Liver (tissue), 9 donors: ENCODE data around the gene EFCC1. TPM values are rescaled to one million over a fixed set of nuclear protein-coding genes. Genes with fewer than 3 reads are reported as not detected.

ENCODE experiments used
- DNase-seq: peaks from one replicate; pipeline ENCODE4 v3.0.0-alpha.2; 2017; ENCODE audit warnings: low spot score
- H3K27ac ChIP-seq, 2 donors: one replicate each; pipeline ENCODE4 v1.7.0; 2013; ENCODE audit warnings: inconsistent platforms in 2 of 2, low read length in 2 of 2, control low read depth in 1 of 2, low read depth in 1 of 2, mild to moderate bottlenecking in 1 of 2
- H3K27me3 ChIP-seq, 4 donors: one replicate each; pipeline versions ENCODE4 v1.6.1 to v1.7.0; 2013; ENCODE audit warnings: low read length in 3 of 4, inconsistent platforms in 1 of 4, mild to moderate bottlenecking in 1 of 4, moderate library complexity in 1 of 4; ENCODE audit not compliant: control insufficient read depth in 4 of 4, insufficient read depth in 4 of 4
- H3K36me3 ChIP-seq, 4 donors: one replicate each; pipeline versions ENCODE4 v1.6.1 to v1.7.0; 2013; ENCODE audit warnings: low read length in 3 of 4, mild to moderate bottlenecking in 3 of 4, low read depth in 1 of 4, moderate library complexity in 1 of 4; ENCODE audit not compliant: control insufficient read depth in 4 of 4, insufficient read depth in 3 of 4
- H3K4me1 ChIP-seq, 4 donors: one replicate each; pipeline versions ENCODE4 v1.6.1 to v1.7.0; 2013; ENCODE audit warnings: low read length in 3 of 4, mild to moderate bottlenecking in 3 of 4, moderate library complexity in 1 of 4; ENCODE audit not compliant: control insufficient read depth in 4 of 4, insufficient read depth in 4 of 4
- H3K4me3 ChIP-seq, 3 donors: one replicate each; pipeline versions ENCODE4 v1.6.1 to v1.7.0; 2013; ENCODE audit warnings: low read length in 3 of 3, control low read depth in 1 of 3, low read depth in 1 of 3, mild to moderate bottlenecking in 1 of 3
- H3K9ac ChIP-seq, 2 donors: one replicate each; pipeline ENCODE4 v1.7.0; 2013; ENCODE audit warnings: low read length in 2 of 2, mild to moderate bottlenecking in 2 of 2, moderate library complexity in 2 of 2, control low read depth in 1 of 2, low read depth in 1 of 2
- H3K9me3 ChIP-seq, 4 donors: one replicate each; pipeline versions ENCODE4 v1.6.1 to v1.7.0; 2013; ENCODE audit warnings: low read length in 3 of 4; ENCODE audit not compliant: control insufficient read depth in 4 of 4
- EGR1 ChIP-seq, 2 donors: IDR thresholded peaks; 2 replicates each; pipeline ENCODE4 v1.6.1; 2016 to 2018; ENCODE audit warnings: antibody characterized with exemption in 2 of 2, low read depth in 2 of 2
- FOXA1 ChIP-seq: IDR thresholded peaks from 2 replicates; pipeline ENCODE4 v1.6.1; 2016; ENCODE audit warnings: antibody characterized with exemption
- FOXA2 ChIP-seq: IDR thresholded peaks from 2 replicates; pipeline ENCODE4 v1.6.1; 2016; ENCODE audit warnings: antibody characterized with exemption
- GABPA ChIP-seq, 2 donors: IDR thresholded peaks in 1 of 2; conservative IDR thresholded peaks in 1 of 2; 2 replicates each; pipeline ENCODE4 v1.6.1; 2016; ENCODE audit warnings: antibody characterized with exemption in 2 of 2, mild to moderate bottlenecking in 1 of 2, moderate library complexity in 1 of 2
- HNF4A ChIP-seq, 2 donors: conservative IDR thresholded peaks; 2 replicates each; pipeline ENCODE4 v1.6.1; 2016; ENCODE audit warnings: antibody characterized with exemption in 2 of 2, mild to moderate bottlenecking in 2 of 2
- HNF4G ChIP-seq: IDR thresholded peaks from 2 replicates; pipeline ENCODE4 v1.6.1; 2016; ENCODE audit warnings: antibody characterized with exemption
- JUND ChIP-seq, 2 donors: IDR thresholded peaks; 2 replicates each; pipeline ENCODE4 v1.6.1; 2016; ENCODE audit warnings: antibody characterized with exemption in 2 of 2
- NR2F2 ChIP-seq: IDR thresholded peaks from 2 replicates; pipeline ENCODE4 v1.6.1; 2016; ENCODE audit warnings: antibody characterized with exemption
- RAD21 ChIP-seq, 2 donors: IDR thresholded peaks; 2 replicates each; pipeline ENCODE4 v1.6.1; 2016; ENCODE audit warnings: antibody characterized with exemption in 2 of 2, mild to moderate bottlenecking in 2 of 2
- RXRA ChIP-seq, 2 donors: IDR thresholded peaks; 2 replicates each; pipeline ENCODE4 v1.6.1; 2017 to 2018; ENCODE audit warnings: antibody characterized with exemption in 2 of 2, mild to moderate bottlenecking in 1 of 2
- SP1 ChIP-seq: IDR thresholded peaks from 2 replicates; pipeline ENCODE4 v1.6.1; 2018; ENCODE audit warnings: antibody characterized with exemption, mild to moderate bottlenecking
- TAF1 ChIP-seq: conservative IDR thresholded peaks from 2 replicates; pipeline ENCODE4 v1.6.1; 2016; ENCODE audit warnings: antibody characterized with exemption, mild to moderate bottlenecking
- YY1 ChIP-seq: IDR thresholded peaks from 2 replicates; pipeline ENCODE4 v1.6.1; 2016; ENCODE audit warnings: antibody characterized with exemption, mild to moderate bottlenecking
- whole genome bisulfite sequencing: extraction: QIAGEN DNeasy Blood & Tissue Kit; methylation state at CpG from one replicate; pipeline ENCODE4 v1.1.7; 2013; 5-methylcytosine and 5-hydroxymethylcytosine counted together
- polyA plus RNA-seq, 2 donors: library from polyadenylated mRNA; stranded (reverse) in 1 of 2; unstranded in 1 of 2; fragments of 200-250 nt in 1 of 2; fragments of >200 nt in 1 of 2; fragmentation: Nextera tagmentation in 1 of 2; extraction: Ambion mirVana in 1 of 2; gene quantifications; one replicate each; pipeline versions ENCODE4 v1.2.1 to v1.2.3, GENCODE V29; 2013 to 2015
- total RNA-seq, 2 donors: library from RNA; depleted of rRNA; stranded (reverse); fragments of >200 nt; gene quantifications; one replicate each; pipeline ENCODE4 v1.2.3, GENCODE V29; 2014
- TF ChIP-seq, protein P1 (sequence below): IDR thresholded peaks from 2 replicates; pipeline ENCODE4 v1.6.1; 2016; ENCODE audit warnings: antibody characterized with exemption
- TF ChIP-seq, protein P2 (sequence below): IDR thresholded peaks from 2 replicates; pipeline ENCODE4 v1.6.1; 2016; ENCODE audit warnings: antibody characterized with exemption
- TF ChIP-seq, protein P3 (sequence below): IDR thresholded peaks from 2 replicates; pipeline ENCODE4 v1.6.1; 2016; ENCODE audit warnings: antibody characterized with exemption, mild to moderate bottlenecking
- TF ChIP-seq, protein P4 (sequence below): fragments of 150-350 bp; IDR thresholded peaks from 2 replicates; pipeline ENCODE4 v1.5.1; 2017; ENCODE audit warnings: improper control_type of control experiment, low read depth, low read length; ENCODE audit not compliant: missing input control
- donor health status: healthy.
- donor health status: healthy.
- donor health status: healthy.
- donor health status: healthy.
- donor health status: healthy.

The EFCC1 gene
- total and polyA plus RNA-seq, 4 donors: 0.08 to 1.0 (median 0.24) TPM

DNA sequence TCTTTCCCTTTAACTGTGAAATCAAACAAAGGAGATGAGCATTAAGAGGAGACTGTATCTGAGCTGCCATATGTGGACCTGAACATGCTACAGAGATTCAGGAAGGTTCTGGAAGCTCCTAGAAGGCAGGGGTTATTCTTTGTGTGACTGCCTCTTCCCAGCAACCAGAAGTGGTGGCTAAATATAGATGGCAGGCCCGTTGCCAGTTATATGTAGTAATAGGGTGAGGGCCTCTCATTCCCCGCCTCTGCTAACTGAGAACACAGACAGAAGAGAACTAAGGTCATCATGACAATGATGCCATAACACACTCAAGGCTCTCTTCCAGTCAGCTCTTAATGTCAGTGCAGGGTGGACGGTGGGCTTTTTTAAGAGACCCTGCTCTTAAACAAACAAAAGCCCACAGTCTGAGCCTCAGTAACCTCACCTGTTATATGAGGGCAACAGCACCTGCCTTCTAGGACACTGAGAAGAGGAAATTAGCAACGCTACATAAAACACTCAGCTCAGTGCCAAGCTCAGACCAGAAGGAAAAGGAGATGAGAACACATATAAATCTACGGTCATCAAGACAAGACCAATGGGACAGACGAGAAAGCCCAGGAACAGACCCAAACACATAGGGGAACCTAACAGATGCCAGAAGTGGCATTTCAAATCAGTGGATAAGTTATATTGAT lies 29.5 kb upstream of the EFCC1 start (continued):
- no peak for TF ChIP-seq FOXA2
- TF ChIP-seq HNF4G: no peak
- TF ChIP-seq RAD21 (IDR thresholded peaks at IDR 0.05): no peak
- TF ChIP-seq FOXA1: no peak
- TF ChIP-seq RXRA (IDR thresholded peaks at IDR 0.05): no peak
- TF ChIP-seq, protein P1, sequence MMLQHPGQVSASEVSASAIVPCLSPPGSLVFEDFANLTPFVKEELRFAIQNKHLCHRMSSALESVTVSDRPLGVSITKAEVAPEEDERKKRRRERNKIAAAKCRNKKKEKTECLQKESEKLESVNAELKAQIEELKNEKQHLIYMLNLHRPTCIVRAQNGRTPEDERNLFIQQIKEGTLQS: no peak
- TF ChIP-seq, protein P2, sequence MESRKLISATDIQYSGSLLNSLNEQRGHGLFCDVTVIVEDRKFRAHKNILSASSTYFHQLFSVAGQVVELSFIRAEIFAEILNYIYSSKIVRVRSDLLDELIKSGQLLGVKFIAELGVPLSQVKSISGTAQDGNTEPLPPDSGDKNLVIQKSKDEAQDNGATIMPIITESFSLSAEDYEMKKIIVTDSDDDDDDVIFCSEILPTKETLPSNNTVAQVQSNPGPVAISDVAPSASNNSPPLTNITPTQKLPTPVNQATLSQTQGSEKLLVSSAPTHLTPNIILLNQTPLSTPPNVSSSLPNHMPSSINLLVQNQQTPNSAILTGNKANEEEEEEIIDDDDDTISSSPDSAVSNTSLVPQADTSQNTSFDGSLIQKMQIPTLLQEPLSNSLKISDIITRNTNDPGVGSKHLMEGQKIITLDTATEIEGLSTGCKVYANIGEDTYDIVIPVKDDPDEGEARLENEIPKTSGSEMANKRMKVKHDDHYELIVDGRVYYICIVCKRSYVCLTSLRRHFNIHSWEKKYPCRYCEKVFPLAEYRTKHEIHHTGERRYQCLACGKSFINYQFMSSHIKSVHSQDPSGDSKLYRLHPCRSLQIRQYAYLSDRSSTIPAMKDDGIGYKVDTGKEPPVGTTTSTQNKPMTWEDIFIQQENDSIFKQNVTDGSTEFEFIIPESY: no peak
- no peak for TF ChIP-seq TAF1

DNA sequence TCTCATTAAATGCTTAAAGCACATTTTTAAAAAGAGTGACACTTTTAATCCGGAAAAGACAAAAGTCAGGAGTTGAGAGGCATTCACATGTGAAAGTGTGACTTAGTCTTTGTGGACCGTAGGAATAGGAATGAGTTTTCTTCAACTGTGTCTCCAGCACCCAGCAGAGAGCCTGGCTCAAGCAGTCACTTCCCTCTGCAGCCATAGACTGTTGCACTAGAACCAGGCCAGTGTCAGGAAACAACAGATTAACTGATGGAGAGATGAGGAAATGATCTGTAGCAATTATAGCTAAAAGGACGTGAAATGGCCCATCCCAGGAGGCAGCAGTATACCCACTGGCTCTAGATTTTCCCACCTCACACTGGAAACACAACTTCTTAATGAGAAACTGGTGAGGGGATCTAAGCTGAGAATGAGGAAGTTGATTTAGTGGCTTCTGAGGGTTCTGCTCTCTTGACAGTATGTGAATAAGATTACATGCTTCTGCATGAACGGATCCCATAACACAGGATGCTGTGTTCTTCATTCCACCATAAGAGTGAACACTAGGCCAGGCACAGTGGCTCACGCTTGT lies 27.0 kb upstream of the EFCC1 start:
- TF ChIP-seq HNF4G (no peak), RXRA (IDR thresholded peaks at IDR 0.05) (no peak), GABPA (IDR thresholded peaks at IDR 0.05 in 1 of 2, conservative IDR thresholded peaks at IDR 0.05 in 1 of 2) (no peak), HNF4A (conservative IDR thresholded peaks at IDR 0.05) (no peak), NR2F2 (no peak), FOXA1 (no peak), YY1 (no peak), FOXA2 (no peak), JUND (IDR thresholded peaks at IDR 0.05) (no peak), RAD21 (IDR thresholded peaks at IDR 0.05) (no peak), SP1 (no peak), EGR1 (IDR thresholded peaks at IDR 0.05; ENCODE audit: low read depth in 2 of 2) (no peak)
- TF ChIP-seq, protein P2: no peak
- TF ChIP-seq, protein P3, sequence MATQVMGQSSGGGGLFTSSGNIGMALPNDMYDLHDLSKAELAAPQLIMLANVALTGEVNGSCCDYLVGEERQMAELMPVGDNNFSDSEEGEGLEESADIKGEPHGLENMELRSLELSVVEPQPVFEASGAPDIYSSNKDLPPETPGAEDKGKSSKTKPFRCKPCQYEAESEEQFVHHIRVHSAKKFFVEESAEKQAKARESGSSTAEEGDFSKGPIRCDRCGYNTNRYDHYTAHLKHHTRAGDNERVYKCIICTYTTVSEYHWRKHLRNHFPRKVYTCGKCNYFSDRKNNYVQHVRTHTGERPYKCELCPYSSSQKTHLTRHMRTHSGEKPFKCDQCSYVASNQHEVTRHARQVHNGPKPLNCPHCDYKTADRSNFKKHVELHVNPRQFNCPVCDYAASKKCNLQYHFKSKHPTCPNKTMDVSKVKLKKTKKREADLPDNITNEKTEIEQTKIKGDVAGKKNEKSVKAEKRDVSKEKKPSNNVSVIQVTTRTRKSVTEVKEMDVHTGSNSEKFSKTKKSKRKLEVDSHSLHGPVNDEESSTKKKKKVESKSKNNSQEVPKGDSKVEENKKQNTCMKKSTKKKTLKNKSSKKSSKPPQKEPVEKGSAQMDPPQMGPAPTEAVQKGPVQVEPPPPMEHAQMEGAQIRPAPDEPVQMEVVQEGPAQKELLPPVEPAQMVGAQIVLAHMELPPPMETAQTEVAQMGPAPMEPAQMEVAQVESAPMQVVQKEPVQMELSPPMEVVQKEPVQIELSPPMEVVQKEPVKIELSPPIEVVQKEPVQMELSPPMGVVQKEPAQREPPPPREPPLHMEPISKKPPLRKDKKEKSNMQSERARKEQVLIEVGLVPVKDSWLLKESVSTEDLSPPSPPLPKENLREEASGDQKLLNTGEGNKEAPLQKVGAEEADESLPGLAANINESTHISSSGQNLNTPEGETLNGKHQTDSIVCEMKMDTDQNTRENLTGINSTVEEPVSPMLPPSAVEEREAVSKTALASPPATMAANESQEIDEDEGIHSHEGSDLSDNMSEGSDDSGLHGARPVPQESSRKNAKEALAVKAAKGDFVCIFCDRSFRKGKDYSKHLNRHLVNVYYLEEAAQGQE: no peak
- TF ChIP-seq, protein P4, sequence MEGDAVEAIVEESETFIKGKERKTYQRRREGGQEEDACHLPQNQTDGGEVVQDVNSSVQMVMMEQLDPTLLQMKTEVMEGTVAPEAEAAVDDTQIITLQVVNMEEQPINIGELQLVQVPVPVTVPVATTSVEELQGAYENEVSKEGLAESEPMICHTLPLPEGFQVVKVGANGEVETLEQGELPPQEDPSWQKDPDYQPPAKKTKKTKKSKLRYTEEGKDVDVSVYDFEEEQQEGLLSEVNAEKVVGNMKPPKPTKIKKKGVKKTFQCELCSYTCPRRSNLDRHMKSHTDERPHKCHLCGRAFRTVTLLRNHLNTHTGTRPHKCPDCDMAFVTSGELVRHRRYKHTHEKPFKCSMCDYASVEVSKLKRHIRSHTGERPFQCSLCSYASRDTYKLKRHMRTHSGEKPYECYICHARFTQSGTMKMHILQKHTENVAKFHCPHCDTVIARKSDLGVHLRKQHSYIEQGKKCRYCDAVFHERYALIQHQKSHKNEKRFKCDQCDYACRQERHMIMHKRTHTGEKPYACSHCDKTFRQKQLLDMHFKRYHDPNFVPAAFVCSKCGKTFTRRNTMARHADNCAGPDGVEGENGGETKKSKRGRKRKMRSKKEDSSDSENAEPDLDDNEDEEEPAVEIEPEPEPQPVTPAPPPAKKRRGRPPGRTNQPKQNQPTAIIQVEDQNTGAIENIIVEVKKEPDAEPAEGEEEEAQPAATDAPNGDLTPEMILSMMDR: no peak
- Histone ChIP-seq H3K27ac (no peak overlapping the region), H3K9ac (no peak overlapping the region), H3K9me3 (no peaks in the 10 kb centered on the region), H3K4me3 (no peak overlapping the region), H3K4me1 (no peaks in the 10 kb centered on the region), H3K36me3 (no peaks in the 10 kb centered on the region), H3K27me3 (no peaks in the 10 kb centered on the region)
- no peak for DNase-seq
- WGBS: 75% methylated on average over 5 of the region's 5 CpGs
